Glomerular endothelial cell (primary cell): ENCODE measurements around the gene DNAAF3. TPM values are rescaled to one million over a fixed set of nuclear protein-coding genes. Genes with fewer than 3 reads are reported as not detected.
"Not testable (repeated sequence)": the region's sequence is repeated elsewhere in the genome, so short reads cannot be mapped to it uniquely, and the experiment has no call there.

Experiments
- DNase-seq: peaks from one replicate; pipeline ENCODE4 v3.0.0-alpha.2; 2011; ENCODE audit warnings: low read depth, low spot score; ENCODE audit errors: extremely low read depth
- total RNA-seq: library from RNA; depleted of rRNA; stranded (reverse); fragments of >200 nt; gene quantifications from 2 replicates; pipeline ENCODE4 v1.2.3, GENCODE V29; 2015

Gene DNAAF3
- total RNA-seq, 1 donor from 2014 or later: 1.7 TPM

DNA sequence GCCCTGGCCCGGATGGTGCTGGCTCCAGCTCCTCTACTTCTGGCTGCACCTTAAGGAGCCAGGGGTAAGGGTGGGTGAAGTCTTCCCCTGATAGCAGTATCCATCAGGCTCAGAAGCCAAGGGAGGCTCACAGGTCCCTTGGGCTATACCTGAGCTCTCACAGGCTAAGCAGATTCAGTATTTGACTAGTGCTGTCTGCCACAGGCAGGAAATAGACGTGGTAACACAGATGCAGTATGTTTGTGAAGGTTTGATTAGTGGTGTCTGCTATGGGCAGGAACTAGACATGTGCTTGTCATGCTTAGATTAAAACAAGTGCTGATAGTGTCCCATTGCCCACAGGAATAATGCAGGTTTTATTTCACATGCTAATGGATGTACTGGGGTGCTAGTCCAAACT is 9.7 kb upstream of the DNAAF3 start:
- no peak for DNase-seq

DNA sequence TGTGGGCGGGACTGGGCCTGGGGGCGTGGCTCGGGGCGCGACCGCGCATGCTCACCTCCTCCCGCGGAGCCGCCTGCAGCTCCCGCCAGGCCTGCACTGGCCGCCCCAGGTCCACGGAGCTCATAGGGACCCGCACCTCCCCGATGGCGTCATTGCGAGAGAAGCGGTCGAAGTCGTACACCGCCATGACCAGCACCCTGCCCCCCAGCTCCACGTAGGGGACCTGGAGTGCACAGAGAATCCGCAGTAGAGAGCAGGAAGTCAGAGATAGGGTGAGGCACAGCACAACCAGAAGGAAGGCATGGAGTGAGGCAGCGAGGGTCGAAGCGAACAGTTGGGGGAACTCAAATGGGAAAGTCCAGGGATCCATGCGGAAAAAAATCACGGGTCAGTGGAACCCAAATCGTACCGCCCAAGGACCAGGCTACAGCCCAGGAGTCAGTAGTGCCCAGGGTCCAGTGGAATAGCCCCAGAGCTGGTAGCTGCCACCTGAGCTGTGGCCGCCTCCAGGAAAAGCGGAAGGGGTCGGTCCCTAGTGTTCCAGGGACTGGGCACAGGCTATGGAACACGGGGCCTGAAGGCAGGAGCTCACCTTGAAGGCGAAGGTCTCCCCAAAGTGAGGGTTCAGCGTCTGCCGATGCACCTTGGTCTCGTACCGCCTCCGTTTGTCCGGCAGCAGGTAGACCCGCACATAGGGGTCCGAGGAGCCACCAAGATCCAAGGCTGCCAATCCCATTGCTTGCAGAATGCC is 8.9 kb upstream of the DNAAF3 start:
- no peak for DNase-seq

DNA sequence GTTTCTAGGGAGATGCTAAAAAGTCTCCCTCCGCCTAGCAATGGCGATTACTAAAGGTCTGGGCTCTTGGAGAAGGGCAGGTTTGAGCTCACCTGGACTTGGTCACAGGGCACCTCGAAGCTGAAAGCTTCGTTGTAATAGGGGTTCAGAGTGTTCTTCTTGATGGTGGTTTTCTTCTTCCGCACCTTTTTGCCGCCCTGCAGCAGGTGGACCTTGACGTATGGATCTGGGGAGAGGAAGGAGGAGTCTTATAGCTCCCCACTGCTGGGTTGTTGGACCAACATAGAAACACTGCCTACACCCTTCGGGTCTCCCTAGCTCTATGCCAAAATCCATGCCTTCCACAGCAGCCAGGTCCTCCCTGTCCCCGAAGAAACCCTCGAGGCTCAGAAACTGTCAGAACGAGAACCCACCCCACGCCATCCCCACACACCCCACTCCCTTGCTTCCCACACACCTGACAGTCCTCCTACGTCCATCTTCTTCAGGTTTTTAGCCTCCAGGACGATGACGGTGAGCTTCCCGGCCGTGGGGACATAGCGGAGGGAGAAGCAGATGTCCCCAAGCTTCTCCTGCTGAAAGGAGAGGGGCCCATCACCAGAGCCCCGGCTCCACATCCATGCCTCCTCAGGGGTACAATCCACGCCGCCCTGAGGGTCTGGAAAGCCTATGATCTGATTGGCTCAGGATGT is 8.2 kb upstream of the DNAAF3 start:
- no peak for DNase-seq

DNA sequence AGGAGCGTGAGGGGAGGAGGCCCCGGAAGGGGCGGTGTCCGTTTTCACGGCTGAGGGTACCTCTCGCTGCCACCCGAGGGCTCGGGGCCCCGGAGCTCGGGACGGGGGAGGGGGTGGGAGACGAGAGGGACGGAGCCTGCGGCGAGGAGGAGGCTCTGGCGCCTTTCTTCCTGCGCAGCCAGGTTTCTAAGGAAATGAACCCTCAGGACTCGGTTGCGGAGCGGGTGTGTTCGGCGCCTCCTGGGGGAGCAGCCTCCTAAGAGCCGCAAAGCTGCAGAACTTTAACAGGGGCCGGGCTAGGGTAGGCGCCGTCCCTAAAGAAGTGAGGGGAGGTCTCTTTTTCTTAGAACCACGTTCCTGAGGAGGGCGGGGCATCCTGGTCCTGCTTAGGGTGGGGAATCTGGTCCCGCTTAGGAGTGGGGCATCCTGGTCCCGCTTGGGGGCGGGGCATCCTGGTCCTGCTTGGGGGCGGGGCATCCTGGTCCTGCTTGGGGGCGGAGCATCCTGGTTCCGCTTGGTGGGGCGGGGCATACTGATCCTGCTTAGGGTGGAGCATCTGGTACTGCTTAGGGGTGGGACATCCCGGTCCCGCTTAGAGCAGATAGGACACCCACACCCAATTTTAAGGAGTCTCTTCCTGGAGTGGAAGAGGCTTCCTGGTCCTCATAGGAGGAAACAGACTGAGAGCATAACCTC is 7.4 kb upstream of the DNAAF3 start:
- no peak for DNase-seq

DNA sequence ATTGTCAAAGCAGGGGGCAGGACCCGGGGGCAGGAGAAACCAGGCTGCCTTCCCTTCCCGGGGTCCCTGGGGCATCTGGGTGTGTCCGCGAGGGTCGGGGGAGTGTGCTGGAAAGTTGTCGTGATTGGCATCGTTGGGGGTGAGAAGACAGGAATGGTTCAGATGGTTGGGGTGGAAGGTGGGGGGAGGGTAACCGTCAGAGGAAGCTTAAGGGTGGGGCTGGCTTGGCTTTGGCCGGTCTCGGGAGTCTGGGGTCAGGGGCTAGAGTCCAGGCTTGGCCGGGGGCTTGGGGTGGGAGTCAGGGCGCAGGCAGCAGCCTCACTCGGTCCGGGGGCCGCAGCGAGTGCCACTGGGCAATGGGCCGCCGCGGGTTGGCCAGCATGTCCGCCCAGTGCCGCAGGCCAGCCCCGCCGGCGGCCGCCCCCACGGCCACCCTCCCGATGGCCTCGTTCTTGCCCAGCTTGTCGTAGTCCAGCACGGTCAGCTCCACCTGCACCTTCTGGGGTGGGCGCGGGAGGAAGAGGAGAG is 6.8 kb upstream of the DNAAF3 start:
- DNase-seq: no peak

DNA sequence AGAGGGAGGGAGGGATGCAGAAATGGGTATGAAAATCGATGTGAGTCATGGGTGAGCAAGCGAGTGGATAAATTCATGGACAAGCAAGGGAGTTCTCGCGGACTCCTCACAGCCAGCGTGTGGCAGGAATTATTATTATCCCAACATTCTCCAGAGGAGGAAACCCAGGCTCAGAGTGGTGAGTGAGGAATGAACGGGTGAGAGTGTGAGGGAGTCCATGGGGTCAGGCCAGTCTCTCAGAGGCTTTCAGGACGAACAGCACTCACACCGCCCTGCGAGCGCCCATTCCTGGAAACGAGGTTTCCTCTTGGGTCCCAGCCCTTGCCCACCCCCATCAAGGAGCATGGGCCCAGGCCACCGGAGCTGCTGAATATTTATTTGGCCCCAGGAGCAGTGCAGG is 6.3 kb upstream of the DNAAF3 start:
- no peak for DNase-seq

DNA sequence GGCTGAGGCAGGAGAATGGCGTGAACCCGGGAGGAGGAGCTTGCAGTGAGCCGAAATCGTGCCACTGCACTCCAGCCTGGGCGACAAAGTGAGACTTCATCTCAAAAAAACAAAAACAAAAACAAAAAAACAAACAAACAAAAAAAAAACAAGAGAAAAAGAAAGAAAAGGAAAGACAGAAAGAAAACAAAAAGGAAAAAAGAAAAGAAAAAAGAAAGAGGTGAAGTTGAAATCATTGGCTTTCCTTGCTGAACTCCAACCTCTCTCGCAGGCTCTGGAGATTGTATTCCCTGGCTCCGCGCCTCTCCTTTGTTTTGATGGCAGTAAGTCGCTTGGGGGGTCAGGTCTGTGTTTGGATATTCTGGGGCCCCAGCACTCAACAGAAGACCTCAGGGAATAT is 5.9 kb upstream of the DNAAF3 start:
- not testable (repeated sequence) for DNase-seq

DNA sequence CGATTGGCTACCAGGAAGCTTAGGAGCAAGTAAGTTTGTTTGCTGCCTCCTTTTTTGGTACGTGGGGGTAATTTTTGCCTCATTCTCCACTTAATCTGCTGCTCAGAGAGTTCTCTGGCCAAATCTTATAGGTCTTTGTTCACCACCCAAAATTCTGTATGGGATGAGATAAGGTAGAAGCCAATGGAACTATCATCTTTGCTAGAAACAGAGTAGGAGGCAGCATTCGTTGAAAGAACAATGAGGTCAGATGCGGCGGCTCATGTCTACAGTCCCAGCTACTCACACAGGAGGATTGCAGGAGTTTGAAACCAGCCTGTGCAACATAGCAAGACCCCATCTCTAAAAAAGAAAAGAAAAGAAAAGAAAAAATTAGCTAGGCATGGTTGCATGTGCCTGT is 5.0 kb upstream of the DNAAF3 start:
- DNase-seq: no peak

DNA sequence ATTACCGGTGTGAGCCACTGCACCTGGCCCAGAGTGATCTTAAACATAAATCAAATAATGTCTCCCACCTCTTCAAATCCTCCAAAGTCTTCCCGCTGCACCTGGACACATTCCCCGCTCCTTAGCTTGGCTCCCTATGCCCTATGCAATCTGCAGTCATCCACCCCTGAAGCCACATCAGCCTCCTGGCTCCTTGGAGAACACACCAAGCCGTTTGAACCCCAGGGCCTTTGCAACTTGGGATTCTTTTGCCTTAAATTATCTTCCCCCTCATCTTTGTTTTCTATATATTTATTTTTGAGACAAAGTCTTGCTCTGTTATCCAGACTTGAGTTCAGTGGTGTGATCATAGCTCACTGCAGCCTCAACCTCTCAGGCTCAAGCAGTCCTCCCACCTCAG is 2.7 kb upstream of the DNAAF3 start:
- DNase-seq: no peak

DNA sequence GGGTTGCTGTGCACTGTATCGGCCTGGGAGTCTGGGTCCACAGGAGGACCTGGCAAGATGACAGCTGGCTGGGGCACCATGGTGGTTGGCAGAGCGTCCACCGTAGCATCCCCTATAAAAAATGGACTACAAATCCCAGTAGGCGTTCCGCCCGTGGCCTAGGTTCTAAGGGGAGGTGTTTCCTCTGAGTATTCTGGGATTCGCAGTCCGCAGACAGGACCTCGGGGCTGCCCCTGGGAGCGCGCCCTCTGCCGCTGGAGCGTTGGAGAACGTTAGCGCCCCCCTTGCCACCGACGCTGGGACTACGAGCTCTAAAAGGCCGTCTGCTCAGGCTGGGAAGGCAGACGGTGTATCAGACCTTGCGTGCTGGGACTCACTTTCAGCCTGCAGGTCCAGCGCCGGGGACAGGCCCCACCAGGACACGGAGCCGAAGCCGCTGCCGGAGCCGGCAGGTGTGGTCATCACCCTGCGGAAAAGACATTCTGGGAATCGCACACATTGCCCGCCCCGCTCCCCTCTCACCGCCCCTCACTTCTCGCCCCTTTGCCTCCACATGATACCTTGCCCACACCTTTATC is 372 bp downstream of the DNAAF3 start:
- no peak for DNase-seq

DNA sequence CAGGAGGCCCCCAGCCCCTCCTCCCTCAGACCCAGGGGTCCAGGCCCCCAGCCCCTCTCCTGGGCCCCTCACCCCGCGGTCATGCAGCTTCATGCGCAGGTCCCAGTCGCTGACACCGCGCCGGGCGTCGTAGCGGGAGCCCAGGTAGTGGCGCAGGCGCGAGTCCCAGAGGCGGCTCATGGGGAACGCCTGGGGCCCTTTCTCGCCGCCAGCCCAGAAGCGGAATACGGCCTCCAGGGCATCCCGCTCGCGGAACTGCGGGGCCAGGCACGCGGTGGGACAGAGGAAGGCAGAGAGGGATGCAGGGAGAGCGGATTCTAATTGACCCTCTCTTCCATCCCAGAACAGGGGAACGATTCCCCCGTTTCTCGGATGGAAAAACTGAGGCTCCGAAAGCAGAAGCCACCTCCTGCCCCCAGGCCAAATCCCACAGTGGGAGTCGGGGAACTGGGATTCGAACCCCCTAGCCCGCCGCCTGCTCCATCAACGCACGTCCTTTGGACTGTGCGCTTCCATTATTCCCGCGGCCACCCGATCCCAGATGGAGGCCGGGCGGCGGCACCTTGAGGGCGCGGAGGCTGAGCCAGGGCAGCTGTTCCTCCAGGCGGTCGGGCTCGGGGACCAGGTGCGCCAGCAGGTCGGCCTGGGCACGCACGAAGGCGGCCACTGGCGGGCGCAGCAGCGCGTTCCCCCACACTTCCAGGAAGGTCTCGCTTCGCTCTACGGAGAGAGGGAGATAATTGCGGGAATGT is 4.7 kb downstream of the DNAAF3 start:
- no peak for DNase-seq

DNA sequence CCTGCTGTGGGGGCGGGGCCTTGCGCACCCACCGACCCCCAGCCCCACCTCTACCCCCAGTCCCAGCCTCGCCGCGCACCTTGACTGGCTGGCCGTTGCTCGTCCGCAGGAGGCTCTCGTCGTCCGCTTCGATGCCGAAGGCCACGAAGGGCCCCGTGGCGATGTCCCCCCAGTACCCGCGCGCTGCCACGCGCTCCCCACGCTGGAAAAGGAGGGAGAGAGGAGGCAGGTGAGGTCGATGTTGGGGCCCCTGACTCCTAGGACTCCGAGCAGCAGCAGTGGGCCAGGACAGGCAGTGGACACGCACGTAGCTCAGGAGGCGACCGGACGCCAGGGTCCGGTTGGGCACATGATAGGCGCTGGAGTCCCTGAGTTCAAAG is 5.4 kb downstream of the DNAAF3 start:
- no peak for DNase-seq

DNA sequence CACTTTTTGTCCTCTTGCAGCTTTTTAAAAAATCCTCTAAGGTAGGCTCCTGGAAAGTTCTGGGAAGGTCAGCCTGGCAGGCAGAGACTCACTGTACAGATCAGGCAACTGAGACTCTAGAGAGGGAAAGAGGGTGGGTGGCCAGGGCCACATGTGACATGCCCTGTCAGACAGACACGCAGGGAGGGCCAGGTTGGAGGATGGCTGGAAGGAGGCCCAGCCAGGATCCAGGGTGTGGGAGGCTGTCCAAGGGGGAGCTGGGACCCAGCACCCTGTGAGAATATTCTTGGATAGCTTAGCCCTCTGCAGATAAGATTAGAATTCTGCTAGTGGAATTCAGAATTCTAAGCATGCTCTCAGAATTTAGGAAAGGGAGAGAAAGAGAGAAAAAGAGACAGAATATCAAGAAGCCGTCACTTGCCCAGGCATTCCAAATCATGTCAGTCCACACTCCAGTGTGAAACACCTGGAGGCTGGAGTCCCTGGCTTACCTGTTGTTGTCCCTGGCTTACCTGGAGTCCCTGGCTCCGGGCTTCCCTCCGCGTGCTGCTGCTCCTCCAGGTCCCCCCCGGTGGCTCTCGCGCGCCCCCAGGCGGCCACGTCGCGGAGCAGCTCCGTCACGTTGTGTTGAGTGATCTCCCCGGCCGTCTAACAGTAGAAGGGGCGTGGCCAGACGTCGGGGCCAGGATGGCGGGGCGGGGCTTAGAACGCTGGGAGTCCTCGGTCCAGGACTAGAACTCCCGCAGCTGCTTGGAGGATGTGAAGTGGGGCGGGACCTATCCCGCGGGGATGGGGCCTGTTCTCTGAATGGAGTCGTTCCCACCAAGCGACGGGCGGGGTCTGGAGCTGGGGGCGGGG is 6.1 kb downstream of the DNAAF3 start:
- DNase-seq: no peak

DNA sequence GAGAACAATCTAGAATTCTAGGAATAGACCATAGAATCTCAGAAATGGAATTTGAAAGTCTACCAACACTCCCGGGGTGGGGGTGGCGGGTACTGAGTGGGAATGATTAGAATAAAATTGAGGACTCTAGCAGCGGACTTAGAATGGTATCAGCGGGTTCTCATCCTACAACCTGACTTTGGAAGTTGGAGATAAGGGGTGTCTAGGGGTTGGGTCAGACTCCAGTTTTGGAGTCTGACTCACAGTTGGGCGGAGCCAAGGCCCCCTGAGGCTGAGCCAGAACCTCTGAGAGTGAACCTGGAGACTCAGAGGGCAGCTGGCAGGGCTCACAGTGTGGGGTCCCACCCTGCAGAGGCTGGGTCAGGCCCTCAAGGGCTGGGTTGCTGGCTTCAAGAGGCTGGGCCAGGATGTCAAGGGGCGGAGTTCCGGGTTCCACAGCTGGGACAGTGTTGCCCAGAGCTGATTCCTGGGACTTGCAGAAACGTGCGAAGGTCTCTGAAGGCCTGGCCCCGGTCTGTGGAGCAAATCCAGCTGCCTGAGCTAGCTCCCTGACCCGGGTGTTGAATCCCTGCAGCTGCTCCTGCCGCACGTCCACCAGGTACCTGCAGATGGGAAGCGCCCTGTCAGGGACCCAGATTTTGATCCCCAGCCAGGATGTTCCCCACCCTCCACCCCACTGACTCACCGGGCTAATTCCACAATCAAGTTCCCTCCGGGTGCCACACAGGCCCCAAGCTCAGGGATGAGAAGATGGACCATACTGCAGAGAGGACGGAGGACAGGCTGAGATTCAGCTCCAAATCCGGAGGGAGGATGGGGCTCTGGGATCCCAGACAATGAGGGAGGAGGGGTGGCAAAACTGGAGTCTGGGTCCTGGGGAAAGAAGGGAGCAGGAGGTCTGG is 7.3 kb downstream of the DNAAF3 start:
- DNase-seq: no peak

DNA sequence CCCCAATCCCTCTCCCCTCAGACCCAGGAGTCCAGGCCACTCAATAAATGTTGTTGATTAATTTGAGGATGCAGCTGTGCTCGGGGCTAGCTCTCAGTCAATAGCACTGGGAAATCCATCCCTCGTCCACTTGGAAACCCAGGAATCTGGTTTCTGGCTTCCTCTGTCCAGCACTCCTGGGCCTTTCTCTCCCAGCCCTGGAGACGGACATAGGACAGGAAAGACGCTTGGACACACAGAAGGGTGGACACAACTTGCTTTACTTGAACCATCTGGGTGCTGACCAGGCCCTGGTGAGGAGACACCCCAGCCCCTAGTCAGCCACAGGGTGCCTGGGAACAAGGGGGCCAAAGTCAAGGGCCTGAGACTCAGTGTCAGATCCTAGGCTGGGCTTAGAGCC is 8.0 kb downstream of the DNAAF3 start:
- DNase-seq: no peak

DNA sequence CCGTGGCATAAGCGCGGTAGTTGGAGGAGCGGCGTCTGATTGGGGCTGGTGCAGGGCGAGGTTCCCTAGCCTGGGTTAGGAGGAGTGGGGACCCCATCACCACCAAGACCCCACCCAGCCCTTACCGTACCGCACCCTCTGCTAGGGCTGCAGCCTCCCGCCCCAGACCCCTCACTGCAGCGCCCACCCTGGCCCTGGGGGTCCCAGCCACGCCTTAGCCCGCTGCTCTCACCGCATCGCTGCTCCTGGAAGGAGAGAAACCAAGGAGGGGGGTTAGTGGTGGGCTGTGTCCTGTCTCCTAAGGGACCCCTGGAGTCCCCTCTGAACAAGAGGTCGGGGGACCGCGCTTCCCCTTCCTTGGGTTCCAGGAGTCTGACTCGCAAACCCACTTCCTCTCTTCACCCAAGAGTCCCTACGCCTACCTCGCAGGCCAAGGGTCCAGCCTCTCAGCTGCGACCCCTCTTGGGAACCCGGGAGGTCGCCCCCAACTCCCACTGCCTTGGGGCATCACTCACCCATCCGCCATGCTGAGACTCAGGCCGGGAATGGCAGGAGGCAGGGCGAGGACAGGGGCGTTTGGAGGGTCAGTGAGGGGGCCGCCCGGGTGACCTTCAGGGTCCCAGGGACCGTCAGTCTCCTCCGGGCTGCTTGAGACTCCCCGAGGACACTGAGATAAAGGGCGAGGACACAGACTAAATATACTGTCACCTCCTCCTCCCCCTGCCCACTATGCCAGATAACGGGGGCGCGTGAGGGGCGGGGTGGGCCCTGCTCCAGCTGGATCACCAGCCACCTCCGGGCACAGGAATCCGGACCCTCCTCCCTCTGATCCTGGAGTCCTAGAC is 9.1 kb downstream of the DNAAF3 start, which contains the start of gene TNNI3:
Gene TNNI3, minus strand, starts transcription at position 669 of the 845 bp plus-strand sequence. Its CDS starts 143 bp downstream, at position 526.
- no peak for DNase-seq

DNA sequence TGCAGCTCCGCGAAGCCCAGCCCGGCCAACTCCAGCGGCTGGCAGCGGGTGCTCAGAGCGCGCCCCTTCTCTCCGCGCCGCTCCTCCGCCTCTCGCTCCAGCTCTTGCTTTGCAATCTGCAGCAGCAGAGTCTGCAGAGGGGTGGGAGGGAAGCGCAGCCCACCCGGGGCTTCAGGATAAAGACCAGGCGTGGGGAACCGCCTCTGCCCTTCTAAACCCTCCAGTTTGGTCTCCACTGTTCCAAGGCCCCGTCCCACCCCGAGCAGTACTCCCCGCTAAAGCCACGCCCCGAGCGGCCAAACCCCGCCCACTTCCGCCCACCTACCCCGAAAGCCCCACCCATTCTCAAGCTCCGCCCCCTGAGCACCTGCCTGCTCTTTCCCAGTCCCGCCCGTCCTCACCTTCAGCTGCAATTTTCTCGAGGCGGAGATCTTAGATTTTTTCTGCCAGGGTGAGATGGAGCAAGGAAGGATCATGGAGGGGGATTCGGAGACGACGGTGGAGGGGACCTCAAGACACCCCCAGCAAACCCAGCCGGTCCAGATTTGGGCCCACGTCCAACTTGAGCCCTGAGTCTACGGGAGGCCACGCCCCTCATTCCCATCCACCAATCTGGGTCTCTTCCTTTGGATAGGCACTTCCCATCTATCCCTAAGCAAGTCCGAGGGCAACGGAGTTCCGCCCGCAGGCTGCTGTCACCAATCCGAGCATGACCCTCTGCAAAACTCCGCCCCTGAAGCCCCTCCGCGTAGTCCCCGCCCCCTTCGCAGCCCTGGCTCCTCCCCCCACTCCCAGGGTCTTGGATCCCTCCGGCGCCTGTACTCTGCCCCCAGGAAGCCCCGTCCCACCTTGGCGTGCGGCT is 10.0 kb downstream of the DNAAF3 start:
- no peak for DNase-seq
